ENCODE measurements around the gene RPS4Y1. TPM values are rescaled to one million over a fixed set of nuclear protein-coding genes. Genes with fewer than 3 reads are reported as not detected.
A peak's percentile ranks its signal among the peaks of the same experiment; 100 is the strongest.
"Not testable (repeated sequence)": the region's sequence is repeated elsewhere in the genome, so short reads cannot be mapped to it uniquely, and the experiment has no call there.

Gene RPS4Y1
- total RNA-seq (100 to 1,000 TPM; 290 to 306 TPM), polyA plus RNA-seq (not detected)

DNA sequence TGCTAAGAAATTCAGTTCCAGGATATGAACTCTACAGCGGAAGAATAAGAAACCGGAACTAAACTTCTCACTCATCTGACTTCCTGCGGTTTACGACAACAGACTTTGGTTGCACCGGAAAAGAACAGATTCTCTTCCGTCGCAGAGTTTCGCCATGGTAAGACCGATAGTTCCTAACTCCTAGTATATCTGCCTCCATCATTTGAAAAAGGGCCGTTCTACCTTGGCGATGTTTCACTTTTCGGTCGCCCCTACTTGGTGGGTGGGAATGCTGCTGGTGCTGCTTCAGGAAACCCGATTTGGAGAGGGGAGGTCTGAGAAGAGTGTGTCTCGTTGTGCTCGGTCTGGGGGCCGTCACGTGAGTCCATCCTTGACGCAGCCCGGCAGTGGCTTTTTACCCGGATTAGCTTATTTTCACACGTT lies at the start of gene RPS4Y1:
TSS of gene RPS4Y1 (plus strand) at position 132 of the 423 bp plus-strand sequence. CDS start at position 155, 23 bp downstream.
- H3K4me1 Mint-ChIP-seq = peaks cover 0 to 55% (median 0%) of the 10 kb centered on the region in 3 donors
- Histone ChIP-seq H3K36me3 (ENCODE audit: insufficient read depth, low read length) (peaks cover 12% of the 10 kb centered on the region), H3K9me3 (ENCODE audit: low read length) (no peaks in the 10 kb centered on the region), H3K4me1 (ENCODE audit: insufficient read depth, low read length) (peaks cover 15% of the 10 kb centered on the region), H3K27me3 (ENCODE audit: insufficient read depth, low read length, poor library complexity, severe bottlenecking) (no peaks in the 10 kb centered on the region), H3K4me3 (ENCODE audit: low read length) (peak within 1 kb of the TSS; percentile 84), H3K27ac (ENCODE audit: low read depth, low read length) (peak within 1 kb of the TSS; percentile 63)
- ChIA-PET CTCF (no interaction called here), POLR2A (interaction anchor here (1.2 kb wide), 1 partner anchor 94 kb away, joined by 4 read pairs; the partner anchor contains the start of gene ZFY)
- DNase-seq = peak in 3 of 5 donors; percentile 31 to 65 (median 35)
- peak within 1 kb of the TSS in 2 of 7 donors; percentile 91 to 95 for H3K4me3 Mint-ChIP-seq
- peaks cover 0 to 48% (median 0%) of the 10 kb centered on the region in 3 donors for H3K36me3 Mint-ChIP-seq
- no peaks in the 10 kb centered on the region for H3K27me3 Mint-ChIP-seq
- peak within 1 kb of the TSS in 2 of 8 donors; percentile 85 to 96 for H3K27ac Mint-ChIP-seq
- H3K9me3 Mint-ChIP-seq = no peaks in the 10 kb centered on the region

DNA sequence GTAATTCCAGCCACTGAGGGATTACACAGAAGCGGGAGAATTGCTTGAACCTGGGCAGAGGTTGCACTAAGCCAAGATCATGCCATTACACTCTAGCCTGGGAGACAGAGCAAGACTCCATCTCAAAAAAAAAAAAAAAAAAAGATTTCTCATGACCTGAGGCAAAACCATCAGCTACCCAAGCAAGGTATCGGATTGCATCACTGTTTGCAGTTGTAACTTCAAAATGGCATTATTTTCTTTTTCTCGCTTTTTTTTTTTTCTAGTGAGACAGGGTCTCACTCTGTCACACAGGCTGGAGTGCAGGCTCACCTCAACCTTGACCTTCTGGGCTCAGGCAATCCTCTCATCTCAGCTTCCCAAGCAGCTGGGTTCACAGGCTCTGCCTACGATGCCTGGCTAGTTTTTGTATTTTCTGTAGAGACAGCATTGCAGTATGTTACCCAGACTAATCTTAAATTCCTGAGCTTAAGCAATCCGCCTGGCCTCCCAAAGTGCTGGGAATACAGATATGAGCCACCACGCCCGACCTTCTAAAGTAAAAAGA lies 44.4 kb upstream of the RPS4Y1 start:
- H3K36me3 ChIP-seq (ENCODE audit: insufficient read depth, low read length) = no peaks in the 10 kb centered on the region
- CTCF ChIA-PET = no interaction called here
- POLR2A ChIA-PET = no interaction called here
- H3K27me3 ChIP-seq (ENCODE audit: insufficient read depth, low read length, poor library complexity, severe bottlenecking) = no peaks in the 10 kb centered on the region
- Mint-ChIP-seq H3K9me3 (no peaks in the 10 kb centered on the region), H3K4me3 (no peak overlapping the region), H3K4me1 (peaks cover 0 to under 1% (median 0%) of the 10 kb centered on the region in 3 donors), H3K27me3 (peaks cover 0 to 10% of the 10 kb centered on the region in 2 donors), H3K27ac (no peak overlapping the region), H3K36me3 (no peaks in the 10 kb centered on the region)
- H3K4me1 ChIP-seq (ENCODE audit: insufficient read depth, low read length) = no peaks in the 10 kb centered on the region
- H3K27ac ChIP-seq (ENCODE audit: low read depth, low read length) = no peak overlapping the region
- H3K9me3 ChIP-seq (ENCODE audit: low read length) = no peaks in the 10 kb centered on the region
- no peak for DNase-seq
- no peak overlapping the region for H3K4me3 ChIP-seq (ENCODE audit: low read length)

DNA sequence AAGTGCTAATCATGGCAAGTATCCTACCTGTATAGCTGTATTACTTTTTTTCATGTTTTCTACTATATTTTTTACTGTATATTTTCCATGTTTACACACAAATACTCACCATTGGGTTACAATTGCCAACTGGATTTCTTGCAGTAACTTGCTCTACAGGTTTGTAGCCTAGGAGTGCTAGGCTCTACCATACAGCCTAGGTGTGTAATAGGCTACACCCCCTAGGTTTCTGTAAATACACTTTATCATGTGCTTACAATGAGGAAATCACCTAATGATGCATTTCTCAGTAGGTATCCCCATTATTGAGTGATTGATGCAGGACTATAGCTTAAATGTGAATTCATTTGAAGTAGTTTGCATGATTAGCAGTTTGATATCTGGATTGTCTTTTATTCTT lies 43.4 kb upstream of the RPS4Y1 start:
- no peaks in the 10 kb centered on the region for H3K36me3 ChIP-seq (ENCODE audit: insufficient read depth, low read length)
- no peak overlapping the region for H3K4me3 ChIP-seq (ENCODE audit: low read length)
- H3K27ac ChIP-seq (ENCODE audit: low read depth, low read length) = no peak overlapping the region
- Mint-ChIP-seq H3K9me3 (no peaks in the 10 kb centered on the region), H3K4me1 (peaks cover 0 to 6% (median 0%) of the 10 kb centered on the region in 3 donors), H3K36me3 (no peaks in the 10 kb centered on the region), H3K27ac (no peak overlapping the region), H3K27me3 (peaks cover 0 to 10% of the 10 kb centered on the region in 2 donors), H3K4me3 (no peak overlapping the region)
- ChIA-PET CTCF (no interaction called here), POLR2A (no interaction called here)
- DNase-seq = no peak
- H3K27me3 ChIP-seq (ENCODE audit: insufficient read depth, low read length, poor library complexity, severe bottlenecking) = no peaks in the 10 kb centered on the region
- H3K9me3 ChIP-seq (ENCODE audit: low read length) = no peaks in the 10 kb centered on the region
- H3K4me1 ChIP-seq (ENCODE audit: insufficient read depth, low read length) = no peaks in the 10 kb centered on the region

DNA sequence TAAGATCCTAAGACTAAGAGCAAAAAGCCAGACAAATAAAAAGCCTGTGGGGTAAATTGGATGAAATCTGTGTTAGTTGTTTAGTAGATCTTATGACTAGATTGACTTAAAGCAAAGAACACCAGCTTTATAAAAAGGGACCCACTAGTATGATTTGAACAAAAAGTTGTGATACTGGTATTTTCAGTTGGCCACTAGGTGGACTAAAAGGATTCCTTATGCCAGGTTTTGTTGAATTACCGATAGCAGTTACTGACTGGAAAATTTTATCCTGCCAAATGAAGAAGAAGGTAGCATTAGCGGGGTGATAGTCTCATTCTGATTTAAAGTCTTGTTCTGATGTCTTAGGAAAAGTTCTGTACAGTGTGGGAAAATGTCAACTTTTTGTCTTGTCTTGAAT lies 41.2 kb upstream of the RPS4Y1 start:
- Histone ChIP-seq H3K4me3 (ENCODE audit: low read length) (no peak overlapping the region), H3K27me3 (ENCODE audit: insufficient read depth, low read length, poor library complexity, severe bottlenecking) (no peaks in the 10 kb centered on the region), H3K9me3 (ENCODE audit: low read length) (no peaks in the 10 kb centered on the region), H3K27ac (ENCODE audit: low read depth, low read length) (no peak overlapping the region), H3K36me3 (ENCODE audit: insufficient read depth, low read length) (no peaks in the 10 kb centered on the region), H3K4me1 (ENCODE audit: insufficient read depth, low read length) (no peaks in the 10 kb centered on the region)
- ChIA-PET CTCF (no interaction called here), POLR2A (no interaction called here)
- Mint-ChIP-seq H3K27ac (no peak overlapping the region), H3K27me3 (peaks cover 0 to 8% of the 10 kb centered on the region in 2 donors), H3K9me3 (no peaks in the 10 kb centered on the region), H3K4me3 (no peak overlapping the region), H3K36me3 (no peaks in the 10 kb centered on the region), H3K4me1 (peaks cover 0 to 6% (median 0%) of the 10 kb centered on the region in 3 donors)
- no peak for DNase-seq

DNA sequence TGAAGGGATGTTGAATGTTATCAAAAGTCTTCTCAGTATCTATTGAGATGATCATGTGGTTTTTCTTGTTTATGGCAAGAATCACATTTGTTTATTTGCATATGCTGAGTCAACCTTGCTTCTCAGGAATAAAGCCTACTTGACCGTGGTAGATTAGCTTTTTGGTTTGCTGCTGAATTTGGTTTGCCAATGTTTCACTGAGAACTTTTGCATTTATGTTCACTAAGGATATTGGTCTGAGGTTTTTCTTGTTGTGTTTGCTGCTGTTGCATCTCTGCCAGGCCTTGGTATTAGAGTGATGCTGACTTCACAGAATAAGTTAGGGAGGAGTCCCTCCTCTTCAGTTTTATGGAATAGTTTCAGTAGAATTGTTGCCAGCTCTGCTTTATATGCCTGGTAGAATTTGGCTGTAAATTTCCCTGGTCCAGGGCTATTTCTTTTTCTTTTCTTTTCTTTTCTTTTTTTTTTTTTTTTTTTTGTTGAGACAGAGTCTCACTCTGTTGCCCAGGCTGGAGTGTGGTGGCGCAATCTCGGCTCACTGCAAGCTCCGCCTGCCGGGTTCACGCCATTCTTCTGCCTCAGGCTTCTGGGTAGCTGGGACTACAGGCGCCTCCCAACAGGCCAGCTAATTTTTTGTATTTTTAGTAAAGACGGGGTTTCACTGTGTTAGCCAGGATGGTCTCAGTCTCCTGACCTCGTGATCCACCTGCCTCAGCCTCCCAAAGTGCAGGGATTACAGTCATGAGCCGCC lies 24.1 kb upstream of the RPS4Y1 start:
- H3K4me3 Mint-ChIP-seq; DNase-seq; H3K27me3 ChIP-seq (ENCODE audit: insufficient read depth, low read length, poor library complexity, severe bottlenecking); CTCF ChIA-PET; H3K36me3 Mint-ChIP-seq; H3K27ac ChIP-seq (ENCODE audit: low read depth, low read length); H3K9me3 ChIP-seq (ENCODE audit: low read length); H3K4me1 Mint-ChIP-seq; H3K27ac Mint-ChIP-seq; POLR2A ChIA-PET; H3K4me3 ChIP-seq (ENCODE audit: low read length); H3K36me3 ChIP-seq (ENCODE audit: insufficient read depth, low read length); H3K9me3 Mint-ChIP-seq; H3K4me1 ChIP-seq (ENCODE audit: insufficient read depth, low read length): not testable (repeated sequence)
- H3K27me3 Mint-ChIP-seq = peaks cover 0 to 35% of the 10 kb centered on the region in 2 donors

DNA sequence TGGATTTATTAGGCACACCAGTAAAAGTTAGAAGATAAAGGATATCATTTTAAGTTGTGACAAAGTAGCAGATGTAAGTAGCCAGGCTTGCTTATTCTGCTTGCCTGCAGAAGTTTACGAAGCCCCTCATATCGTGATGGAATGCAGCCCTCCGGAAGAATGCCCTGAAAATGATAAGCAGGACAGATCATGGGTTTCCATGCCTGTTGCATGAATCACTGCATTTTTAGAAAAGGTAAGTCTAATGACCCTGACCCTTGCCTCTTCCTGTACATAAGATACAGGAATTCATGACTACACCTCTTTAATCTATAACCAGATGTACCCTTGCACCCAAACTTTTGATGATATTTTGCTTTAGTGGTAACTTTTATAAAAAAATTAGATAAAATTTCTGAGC lies 16.9 kb upstream of the RPS4Y1 start:
- Histone ChIP-seq H3K4me1 (ENCODE audit: insufficient read depth, low read length) (no peaks in the 10 kb centered on the region), H3K4me3 (ENCODE audit: low read length) (no peak overlapping the region), H3K27ac (ENCODE audit: low read depth, low read length) (no peak overlapping the region), H3K36me3 (ENCODE audit: insufficient read depth, low read length) (no peaks in the 10 kb centered on the region), H3K27me3 (ENCODE audit: insufficient read depth, low read length, poor library complexity, severe bottlenecking) (no peaks in the 10 kb centered on the region), H3K9me3 (ENCODE audit: low read length) (no peaks in the 10 kb centered on the region)
- POLR2A ChIA-PET = no interaction called here
- Mint-ChIP-seq H3K9me3 (no peaks in the 10 kb centered on the region), H3K4me3 (no peak overlapping the region), H3K27me3 (peaks cover 0 to 41% of the 10 kb centered on the region in 2 donors), H3K27ac (no peak overlapping the region), H3K4me1 (no peaks in the 10 kb centered on the region), H3K36me3 (no peaks in the 10 kb centered on the region)
- CTCF ChIA-PET = no interaction called here
- no peak for DNase-seq

DNA sequence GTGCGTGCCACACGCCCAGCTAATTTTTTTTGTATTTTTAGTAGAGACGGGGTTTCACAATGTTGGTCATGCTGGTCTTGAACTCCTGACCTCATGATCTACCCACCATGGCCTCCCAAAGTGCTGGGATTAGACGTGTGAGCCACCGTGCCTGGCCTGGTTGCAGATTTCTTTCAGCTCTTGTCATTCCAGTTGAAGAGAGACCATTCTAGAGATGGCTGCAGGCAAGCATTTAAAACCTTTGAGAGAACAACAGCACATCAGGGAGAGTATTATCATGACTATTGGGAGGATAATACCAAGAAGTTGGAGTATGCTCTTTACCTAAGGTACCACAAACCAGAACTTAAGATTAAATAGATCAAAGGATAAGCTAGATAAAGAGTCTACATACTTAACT lies 12.9 kb upstream of the RPS4Y1 start:
- Mint-ChIP-seq H3K27me3 (peaks cover 0 to 50% of the 10 kb centered on the region in 2 donors), H3K36me3 (no peaks in the 10 kb centered on the region), H3K4me1 (no peaks in the 10 kb centered on the region), H3K9me3 (no peaks in the 10 kb centered on the region), H3K27ac (no peak overlapping the region), H3K4me3 (no peak overlapping the region)
- H3K4me3 ChIP-seq (ENCODE audit: low read length) = no peak overlapping the region
- no peaks in the 10 kb centered on the region for H3K4me1 ChIP-seq (ENCODE audit: insufficient read depth, low read length)
- no peak for DNase-seq
- H3K27ac ChIP-seq (ENCODE audit: low read depth, low read length) = no peak overlapping the region
- no peaks in the 10 kb centered on the region for H3K27me3 ChIP-seq (ENCODE audit: insufficient read depth, low read length, poor library complexity, severe bottlenecking)
- ChIA-PET CTCF (no interaction called here), POLR2A (no interaction called here)
- no peaks in the 10 kb centered on the region for H3K9me3 ChIP-seq (ENCODE audit: low read length)
- no peaks in the 10 kb centered on the region for H3K36me3 ChIP-seq (ENCODE audit: insufficient read depth, low read length)

DNA sequence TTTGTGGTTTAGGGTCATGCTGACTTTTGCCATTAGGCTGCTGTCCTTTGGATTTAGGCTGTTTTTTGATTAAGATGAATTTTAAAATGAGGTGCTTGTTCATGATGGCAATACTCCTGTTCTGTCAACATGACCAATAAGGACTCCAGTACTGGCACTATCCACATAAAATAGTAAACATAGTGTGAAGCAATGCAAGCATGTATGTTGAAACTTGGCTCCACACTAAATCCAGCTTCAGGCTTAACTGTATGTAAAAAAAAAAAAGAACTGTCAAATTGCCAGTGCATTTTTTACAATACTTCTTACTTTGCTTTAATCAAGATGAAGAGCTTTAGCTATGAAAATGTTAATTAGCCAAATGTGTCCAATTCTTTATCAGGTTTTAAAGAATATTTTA lies 6.2 kb upstream of the RPS4Y1 start:
- H3K27me3 Mint-ChIP-seq = peaks cover 0 to 28% of the 10 kb centered on the region in 2 donors
- H3K27ac Mint-ChIP-seq = no peak overlapping the region
- DNase-seq = no peak
- H3K4me1 ChIP-seq (ENCODE audit: insufficient read depth, low read length) = no peaks in the 10 kb centered on the region
- no peak overlapping the region for H3K4me3 Mint-ChIP-seq
- H3K9me3 Mint-ChIP-seq = no peaks in the 10 kb centered on the region
- H3K4me1 Mint-ChIP-seq = no peaks in the 10 kb centered on the region
- no peak overlapping the region for H3K4me3 ChIP-seq (ENCODE audit: low read length)
- H3K36me3 Mint-ChIP-seq = no peaks in the 10 kb centered on the region
- ChIA-PET POLR2A (no interaction called here), CTCF (no interaction called here)
- no peaks in the 10 kb centered on the region for H3K27me3 ChIP-seq (ENCODE audit: insufficient read depth, low read length, poor library complexity, severe bottlenecking)
- no peaks in the 10 kb centered on the region for H3K36me3 ChIP-seq (ENCODE audit: insufficient read depth, low read length)
- no peak overlapping the region for H3K27ac ChIP-seq (ENCODE audit: low read depth, low read length)
- H3K9me3 ChIP-seq (ENCODE audit: low read length) = no peaks in the 10 kb centered on the region

Measured in CD8-positive, alpha-beta memory T cell (primary cell).